Measurements from ENCODE around the gene COX15. TPM values are rescaled to one million over a fixed set of nuclear protein-coding genes. Genes with fewer than 3 reads are reported as not detected.

The COX15 gene
- 39.8 and 44.5 TPM in 2 replicates for total RNA-seq

GRCh38 chr10:99732033-99732842 lies at the start of gene COX15, which contains the start of gene CUTC:
Gene COX15 (minus strand): TSS chr10:99732127. CDS start chr10:99732049, 78 bp downstream.
Gene CUTC (plus strand): TSS chr10:99732234. CDS start chr10:99732349, 115 bp downstream.
- TF ChIP-seq CTCF (IDR thresholded peaks at IDR 0.05), result no peak
- intact Hi-C loops (cut with micrococcal nuclease), result loop anchor here (1.0 to 5.0 kb wide), 8 partner anchors 73 to 1600 kb away; partner anchors contain the start of genes DNMBP, ENTPD7, ERLIN1 and GOT1
- Mint-ChIP-seq H3K36me3 (ENCODE audit: low read depth) (peaks cover 46% of the 10 kb centered on the region), H3K4me3 (peak within 1 kb of the TSS; percentile 100), H3K9me3 (no peaks in the 10 kb centered on the region), H3K4me1 (peaks cover 31% of the 10 kb centered on the region), H3K27me3 (no peaks in the 10 kb centered on the region), H3K27ac (peak within 1 kb of the TSS; percentile 99)
- ATAC-seq (ENCODE audit: low read depth) (peak; percentile 88), DNase-seq (peak; percentile 91)
- POLR2A ChIA-PET, result interaction anchor here (0.6 to 2.2 kb wide), 15 partner anchors 67 to 1309 kb away, joined by 3 to 19 read pairs (median 4); partner anchors contain the start of genes ENTPD7, GOT1, HIF1AN and SLC25A28
- CTCF ChIA-PET, result interaction anchor here (0.6 to 1.6 kb wide), 4 partner anchors 9 to 296 kb away, joined by 3 to 6 read pairs (median 4); no protein-coding TSS in a partner anchor

- H3K36me3 Mint-ChIP-seq (ENCODE audit: low read depth), result no peaks in the 10 kb centered on the region
- no peaks in the 10 kb centered on the region for H3K27me3 Mint-ChIP-seq
- H3K27ac Mint-ChIP-seq, result peak overlapping the region; percentile 1
- peaks cover 3% of the 10 kb centered on the region for H3K9me3 Mint-ChIP-seq
- no peak for DNase-seq
- TF ChIP-seq CTCF (IDR thresholded peaks at IDR 0.05), result no peak
- ChIA-PET POLR2A (no interaction called here), CTCF (no interaction called here)
- H3K4me1 Mint-ChIP-seq, result peaks cover 31% of the 10 kb centered on the region
- intact Hi-C loops (cut with micrococcal nuclease), result no loop called here
- ATAC-seq (ENCODE audit: low read depth), result no peak
- no peak overlapping the region for H3K4me3 Mint-ChIP-seq
These were observed 47.4 kb upstream of the COX15 start for GRCh38 chr10:99779335-99779734.

- intact Hi-C loops (cut with micrococcal nuclease), result no loop called here
- DNase-seq (no peak), ATAC-seq (ENCODE audit: low read depth) (no peak)
- H3K4me3 Mint-ChIP-seq, result peak overlapping the region; percentile 51
- H3K27me3 Mint-ChIP-seq, result no peaks in the 10 kb centered on the region
- POLR2A ChIA-PET, result no interaction called here
- H3K27ac Mint-ChIP-seq, result no peak overlapping the region
- H3K4me1 Mint-ChIP-seq, result peaks cover 31% of the 10 kb centered on the region
- CTCF ChIA-PET, result no interaction called here
- no peaks in the 10 kb centered on the region for H3K36me3 Mint-ChIP-seq (ENCODE audit: low read depth)
- H3K9me3 Mint-ChIP-seq, result peaks cover 3% of the 10 kb centered on the region
- no peak for TF ChIP-seq CTCF (IDR thresholded peaks at IDR 0.05)
These were observed 46.2 kb upstream of the COX15 start for GRCh38 chr10:99777918-99778714.

GRCh38 chr10:99775850-99776249 lies 43.9 kb upstream of the COX15 start:
- POLR2A ChIA-PET, result no interaction called here
- no peak for TF ChIP-seq CTCF (IDR thresholded peaks at IDR 0.05)

More at GRCh38 chr10:99775850-99776249, 43.9 kb upstream of the COX15 start:
- H3K4me1 Mint-ChIP-seq, result peaks cover 31% of the 10 kb centered on the region
- no peak overlapping the region for H3K4me3 Mint-ChIP-seq
- intact Hi-C loops (cut with micrococcal nuclease), result no loop called here
- no peaks in the 10 kb centered on the region for H3K27me3 Mint-ChIP-seq
- DNase-seq (no peak), ATAC-seq (ENCODE audit: low read depth) (no peak)
- CTCF ChIA-PET, result no interaction called here
- H3K36me3 Mint-ChIP-seq (ENCODE audit: low read depth), result no peaks in the 10 kb centered on the region
- H3K27ac Mint-ChIP-seq, result no peak overlapping the region
- peaks cover 3% of the 10 kb centered on the region for H3K9me3 Mint-ChIP-seq
